Left renal cortex interstitium (tissue), 4 donors: Measurements from ENCODE around the gene NXF2. TPM values are rescaled to one million over a fixed set of nuclear protein-coding genes. Genes with fewer than 3 reads are reported as not detected.
A peak's percentile ranks its signal among the peaks of the same experiment; 100 is the strongest.
"Not testable (repeated sequence)": the region's sequence is repeated elsewhere in the genome, so short reads cannot be mapped to it uniquely, and the experiment has no call there.

Experiments
- DNase-seq, 4 donors: peaks; one replicate each; pipeline ENCODE4 v3.0.0-alpha.2; 2013; ENCODE audit warnings: low read depth in 4 of 4, low spot score in 2 of 4, missing footprints in 1 of 4
- polyA plus RNA-seq, 4 donors: library from polyadenylated mRNA; unstranded; fragments of 120-200 nt; gene quantifications; one replicate each; pipeline ENCODE4 v1.2.1, GENCODE V29; 2013; ENCODE audit not compliant: insufficient read length in 4 of 4

NXF2 gene, protein sequence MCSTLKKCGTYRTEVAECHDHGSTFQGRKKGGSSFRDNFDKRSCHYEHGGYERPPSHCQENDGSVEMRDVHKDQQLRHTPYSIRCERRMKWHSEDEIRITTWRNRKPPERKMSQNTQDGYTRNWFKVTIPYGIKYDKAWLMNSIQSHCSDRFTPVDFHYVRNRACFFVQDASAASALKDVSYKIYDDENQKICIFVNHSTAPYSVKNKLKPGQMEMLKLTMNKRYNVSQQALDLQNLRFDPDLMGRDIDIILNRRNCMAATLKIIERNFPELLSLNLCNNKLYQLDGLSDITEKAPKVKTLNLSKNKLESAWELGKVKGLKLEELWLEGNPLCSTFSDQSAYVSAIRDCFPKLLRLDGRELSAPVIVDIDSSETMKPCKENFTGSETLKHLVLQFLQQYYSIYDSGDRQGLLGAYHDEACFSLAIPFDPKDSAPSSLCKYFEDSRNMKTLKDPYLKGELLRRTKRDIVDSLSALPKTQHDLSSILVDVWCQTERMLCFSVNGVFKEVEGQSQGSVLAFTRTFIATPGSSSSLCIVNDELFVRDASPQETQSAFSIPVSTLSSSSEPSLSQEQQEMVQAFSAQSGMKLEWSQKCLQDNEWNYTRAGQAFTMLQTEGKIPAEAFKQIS
- under 1 TPM in 3 of 4 donors, not detected in 1; 0.33 to 0.48 (median 0.46) TPM for polyA plus RNA-seq

DNA sequence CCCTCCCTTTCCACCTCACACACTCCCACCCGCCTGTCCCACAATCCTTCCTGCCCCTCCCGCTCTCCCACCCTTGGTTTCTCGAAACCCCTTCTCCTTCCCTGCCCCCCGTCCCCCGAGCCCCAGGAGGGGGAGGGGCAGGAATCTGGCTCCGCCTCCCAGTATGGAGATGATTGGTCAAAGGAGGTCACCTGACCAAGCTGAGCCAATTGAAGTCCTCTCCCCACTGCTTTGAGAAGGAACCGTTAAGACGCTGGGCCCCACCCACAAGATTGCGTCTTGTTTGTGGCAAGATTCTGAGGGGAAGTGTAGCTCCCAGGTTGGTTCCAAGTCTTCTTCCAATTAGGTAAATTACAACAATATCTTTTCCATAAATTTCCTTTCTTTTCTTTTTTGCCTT, at the start of gene NXF2:
Gene NXF2 (plus strand): TSS at position 275 of the 400 bp plus-strand sequence. CDS start 59,912 bp downstream, outside the sequence.
- DNase-seq: not testable (repeated sequence)

DNA sequence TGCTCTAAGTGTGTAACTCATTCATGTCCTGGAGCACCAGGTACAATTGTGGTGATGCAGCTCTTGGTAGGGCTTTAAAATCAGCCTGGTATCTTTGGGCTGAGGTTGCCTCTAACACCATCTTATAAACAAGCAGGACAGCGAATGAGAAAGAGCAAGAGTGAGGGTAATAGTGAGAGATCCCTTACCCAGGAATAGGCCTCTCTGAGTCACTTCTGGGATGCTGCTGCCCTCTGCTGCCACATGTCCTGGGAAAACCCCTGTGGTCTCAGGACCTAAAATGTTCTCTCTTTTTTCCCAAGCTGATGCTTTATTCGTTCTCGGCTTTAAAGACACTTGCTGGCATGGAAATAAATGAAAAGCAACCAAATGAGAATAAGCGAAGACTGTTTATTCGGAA, 39.0 kb upstream of the NXF2 start:
- DNase-seq: not testable (repeated sequence)

DNA sequence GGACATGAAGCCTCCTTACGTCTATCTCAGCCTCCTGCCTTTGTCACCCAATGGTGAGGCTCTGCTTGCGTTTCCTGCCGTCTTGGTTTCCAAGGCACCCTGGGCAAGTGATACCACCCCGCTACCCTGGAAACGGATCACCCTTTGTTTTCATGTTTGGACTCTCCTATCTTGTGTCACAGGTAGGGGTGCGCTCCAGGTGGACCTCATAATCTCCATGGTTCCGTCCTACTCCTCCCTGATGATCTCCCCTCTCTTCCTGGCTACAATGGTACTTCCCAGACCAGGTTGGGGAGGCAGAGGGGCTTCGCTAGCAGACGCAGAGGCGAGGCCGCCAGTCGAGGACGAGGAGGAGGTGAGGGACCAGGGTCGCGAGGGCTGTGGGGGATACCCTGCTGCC, 32.0 kb upstream of the NXF2 start, which contains the start of gene TCP11X1:
Gene TCP11X1 (plus strand): TSS at position 316 of the 400 bp plus-strand sequence.
- DNase-seq: not testable (repeated sequence)

DNA sequence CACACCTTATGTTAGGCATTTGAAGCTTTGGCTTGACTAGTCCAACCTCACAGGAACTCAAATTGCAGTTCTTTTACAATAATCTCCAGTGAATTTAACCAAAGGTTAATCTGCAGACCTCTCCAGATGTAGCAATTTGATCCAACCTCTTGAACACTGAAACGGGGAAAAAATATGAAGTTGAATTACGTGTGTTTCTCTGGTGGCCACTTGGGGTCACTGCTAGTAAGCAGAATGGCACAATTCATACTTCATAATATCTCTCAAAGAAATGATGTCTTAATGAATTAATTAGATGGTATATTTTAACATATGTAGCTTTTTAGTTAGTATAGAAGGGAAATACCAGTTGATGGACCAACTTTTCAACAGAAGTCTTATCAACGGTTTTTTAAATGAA, 30.5 kb upstream of the NXF2 start:
- not testable (repeated sequence) for DNase-seq

DNA sequence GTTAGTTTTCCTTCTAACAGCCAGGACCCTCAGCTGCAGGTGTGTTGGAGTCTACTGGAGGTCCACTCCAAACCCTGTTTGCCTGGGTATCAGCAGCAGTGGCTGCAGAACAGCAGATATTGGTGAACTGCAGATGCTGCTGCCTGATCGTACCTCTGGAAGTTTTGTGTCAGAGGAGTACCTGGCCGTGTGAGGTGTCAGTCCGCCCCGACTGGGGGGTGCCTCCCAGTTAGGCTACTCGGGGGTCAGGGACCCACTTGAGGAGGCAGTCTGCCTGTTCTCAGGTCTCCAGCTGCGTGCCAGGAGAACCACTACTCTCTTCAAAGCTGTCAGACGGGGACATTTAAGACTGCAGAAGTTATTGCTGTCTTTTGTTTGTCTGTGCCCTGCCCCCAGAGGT, 11.3 kb upstream of the NXF2 start:
- not testable (repeated sequence) for DNase-seq

DNA sequence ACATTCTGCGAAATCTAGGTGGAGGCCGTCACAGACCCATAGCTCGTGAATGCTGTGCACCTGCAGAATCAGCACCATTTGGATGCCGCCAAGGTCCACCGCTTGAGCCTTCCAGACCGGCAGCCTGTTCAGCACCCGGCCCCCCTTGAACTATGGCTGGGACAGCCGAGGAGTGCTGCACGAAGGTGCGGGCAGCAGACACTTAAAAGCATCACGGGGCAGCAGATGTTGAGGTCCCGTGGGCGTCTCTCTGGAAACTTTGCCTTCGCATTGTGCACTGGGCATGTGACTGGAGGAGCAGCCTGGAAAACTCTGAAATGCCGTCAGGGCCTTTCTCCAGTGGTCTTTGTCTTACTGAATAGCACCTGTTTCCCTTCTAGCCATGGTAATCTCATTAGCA, 6.7 kb upstream of the NXF2 start:
- not testable (repeated sequence) for DNase-seq

DNA sequence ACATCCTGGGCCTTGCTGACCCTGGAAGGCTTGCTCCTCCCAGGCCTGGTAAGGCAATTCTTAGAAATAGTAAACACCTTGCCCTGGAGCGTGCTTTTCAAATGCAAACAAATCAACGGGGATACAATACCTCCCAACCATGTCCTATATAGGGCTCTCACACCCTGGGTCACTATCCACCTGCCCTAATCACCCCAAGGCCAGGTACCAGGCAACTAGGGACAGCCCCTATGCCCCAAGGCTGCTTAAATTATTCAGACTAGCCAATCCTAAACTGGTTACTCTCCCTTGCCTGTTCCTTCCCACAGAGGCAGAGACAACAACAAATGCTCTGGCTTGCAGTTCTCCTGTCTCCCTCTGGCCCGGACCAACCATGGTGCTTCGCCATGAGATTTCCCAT, 25.3 kb downstream of the NXF2 start:
- DNase-seq: not testable (repeated sequence)

DNA sequence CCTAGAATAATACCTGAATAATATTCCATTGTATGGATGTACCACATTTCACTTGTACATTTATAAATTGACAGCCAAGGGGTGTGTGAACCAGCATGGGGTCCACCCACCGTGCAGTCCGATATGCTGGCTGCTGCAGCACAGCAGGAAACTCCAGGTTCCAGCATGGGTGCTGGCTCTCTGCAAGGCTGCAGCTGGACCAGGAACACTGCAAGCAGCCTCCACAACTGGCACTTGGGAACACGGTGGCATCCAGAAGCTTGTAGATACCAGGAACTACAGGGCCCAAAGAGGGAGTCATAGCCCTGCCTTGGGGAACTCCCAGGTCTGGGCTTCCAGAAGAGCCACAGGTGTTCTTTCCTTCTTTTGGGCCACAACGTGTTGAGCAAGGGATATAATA, 91.2 kb downstream of the NXF2 start:
- DNase-seq: no peak

DNA sequence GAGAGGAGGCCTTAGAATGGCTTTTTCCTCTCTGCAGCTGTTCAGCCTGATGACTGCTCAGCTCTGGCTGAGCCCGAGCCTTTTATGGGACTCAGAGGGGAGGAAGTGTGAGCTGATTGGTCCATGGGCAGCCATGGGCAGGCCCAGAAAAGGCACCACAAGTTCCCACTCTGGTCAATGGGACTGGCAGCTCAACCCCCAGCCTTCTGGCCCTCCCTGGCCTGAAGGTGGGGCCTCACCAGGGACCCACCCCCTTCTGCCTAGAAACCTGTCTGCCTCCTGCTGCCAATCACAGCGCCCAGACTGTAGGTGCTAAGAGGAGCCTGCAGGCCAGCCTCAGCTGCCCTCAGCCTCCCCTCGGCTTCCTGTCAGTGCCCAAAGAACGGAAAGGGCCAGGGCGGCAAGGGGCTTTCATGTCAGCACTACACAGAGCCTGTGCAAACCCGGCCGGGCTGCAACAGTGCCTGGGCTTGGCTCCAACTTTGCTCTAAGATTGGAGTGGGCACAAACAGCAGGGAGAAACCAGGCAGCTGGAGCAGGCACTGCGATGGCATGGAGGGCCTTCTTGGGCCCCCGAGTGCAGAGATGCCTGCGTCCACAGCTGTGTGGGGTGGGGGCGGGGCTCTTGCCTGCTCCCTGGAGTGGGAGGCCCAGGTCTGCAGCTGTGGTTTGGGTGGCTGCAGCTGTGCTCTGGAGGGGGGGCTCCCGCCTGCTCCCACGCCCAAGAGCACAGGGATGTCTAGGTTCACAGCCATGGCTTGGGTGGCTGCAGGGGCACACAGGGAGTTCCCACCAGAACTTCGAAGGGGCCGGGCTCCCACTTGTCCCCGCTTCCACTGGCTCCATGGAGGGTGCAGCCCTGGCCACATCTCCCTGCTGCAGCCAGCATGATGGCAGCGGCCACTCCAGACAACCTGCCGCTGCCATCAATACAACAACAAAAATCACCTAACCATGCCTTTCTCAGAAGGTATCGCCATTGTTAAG, 92.6 kb downstream of the NXF2 start:
- DNase-seq: no peak

DNA sequence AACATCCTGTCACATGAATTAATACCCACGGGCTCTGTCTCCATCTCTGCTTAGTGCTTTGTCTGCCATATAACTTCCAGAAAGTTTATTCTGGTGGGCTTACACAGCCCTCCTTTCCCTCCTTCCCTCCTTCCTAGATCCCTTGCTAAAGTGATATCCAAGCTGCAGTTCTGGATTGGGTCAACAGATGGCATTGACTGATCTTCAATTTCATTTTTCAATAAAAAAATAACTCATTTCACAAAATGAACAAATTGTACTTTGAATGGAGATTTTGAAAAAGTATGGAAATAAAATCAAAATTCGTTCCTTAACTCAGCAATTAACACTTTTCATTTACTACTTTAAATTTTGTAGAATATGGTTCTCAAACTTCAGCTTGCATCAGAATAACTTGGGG, 94.9 kb downstream of the NXF2 start:
- no peak for DNase-seq

DNA sequence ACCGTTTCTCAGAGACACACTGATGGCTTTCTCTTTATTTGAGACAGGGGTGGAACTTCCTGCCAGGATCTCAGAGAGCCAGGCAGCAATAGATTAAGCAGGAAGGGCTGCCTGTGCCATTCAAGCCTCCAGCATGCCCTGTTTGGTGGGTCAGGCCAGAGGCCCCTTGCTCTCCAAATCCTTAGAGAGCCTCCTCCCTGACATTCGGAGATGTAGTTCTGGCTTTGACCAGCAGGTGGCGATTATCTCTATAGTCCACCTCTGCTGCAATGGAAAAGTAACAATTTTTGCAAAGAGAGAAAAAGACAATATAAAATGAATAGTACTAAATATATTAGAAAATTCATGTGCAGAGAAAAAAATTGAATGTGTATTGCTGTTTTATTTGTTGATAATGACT, 98.9 kb downstream of the NXF2 start:
- peak in 1 of 4 donors; percentile 15 for DNase-seq

Other genes with a start within 250 kb of the NXF2 start
- 10 to 100 TPM; 13.3 to 24.3 (median 23.3) TPM for gene TCEAL2, start 121.5 kb upstream of the NXF2 start, polyA plus RNA-seq
- under 1 TPM; 0.16 to 0.32 (median 0.21) TPM for gene TCEAL6, start 104.7 kb upstream of the NXF2 start, polyA plus RNA-seq
- gene BEX5, start 91.2 kb upstream of the NXF2 start, polyA plus RNA-seq: 10 to 100 TPM; 11.7 to 16.6 (median 13.0) TPM
- not detected for gene TCP11X1, start 31.9 kb upstream of the NXF2 start, polyA plus RNA-seq
- 1 to 10 TPM in 2 of 4 donors, under 1 TPM in 2; 0.52 to 2.6 (median 0.89) TPM for gene NXF2B, start 192.8 kb downstream of the NXF2 start, polyA plus RNA-seq
- 1 to 10 TPM in 2 of 4 donors, under 1 TPM in 2; 0.75 to 2.1 (median 1.2) TPM for gene TCP11X2, start 224.6 kb downstream of the NXF2 start, polyA plus RNA-seq